GM20431 (cell line): ENCODE measurements around the gene ATP2C2.

Source experiments
- in situ Hi-C: fragments of 300-500 bp; cut with MseI, MboI; formaldehyde crosslinking; loops from one replicate; pipeline ENCODE4 v1.15.0; 2020; ENCODE audit warnings: low sequenced_read_pairs; ENCODE audit not compliant: unreplicated experiment

ATP2C2 gene

GRCh38 chr16:84483882-84484565 is 115.7 kb downstream of the ATP2C2 start:
- in situ Hi-C loops = loop anchor here (25.0 kb wide), 1 partner anchor 497 kb away; no protein-coding TSS in a partner anchor

- in situ Hi-C loops = loop anchor here (25.0 kb wide), 1 partner anchor 497 kb away; no protein-coding TSS in a partner anchor
These were observed 116.4 kb downstream of the ATP2C2 start for GRCh38 chr16:84484579-84485254.

GRCh38 chr16:84485255-84486010 is 117.1 kb downstream of the ATP2C2 start:
- in situ Hi-C loops = loop anchor here (25.0 kb wide), 1 partner anchor 498 kb away; no protein-coding TSS in a partner anchor

GRCh38 chr16:84486126-84486525 is 117.8 kb downstream of the ATP2C2 start:
- in situ Hi-C loops = loop anchor here (25.0 kb wide), 1 partner anchor 499 kb away; no protein-coding TSS in a partner anchor

DNA sequence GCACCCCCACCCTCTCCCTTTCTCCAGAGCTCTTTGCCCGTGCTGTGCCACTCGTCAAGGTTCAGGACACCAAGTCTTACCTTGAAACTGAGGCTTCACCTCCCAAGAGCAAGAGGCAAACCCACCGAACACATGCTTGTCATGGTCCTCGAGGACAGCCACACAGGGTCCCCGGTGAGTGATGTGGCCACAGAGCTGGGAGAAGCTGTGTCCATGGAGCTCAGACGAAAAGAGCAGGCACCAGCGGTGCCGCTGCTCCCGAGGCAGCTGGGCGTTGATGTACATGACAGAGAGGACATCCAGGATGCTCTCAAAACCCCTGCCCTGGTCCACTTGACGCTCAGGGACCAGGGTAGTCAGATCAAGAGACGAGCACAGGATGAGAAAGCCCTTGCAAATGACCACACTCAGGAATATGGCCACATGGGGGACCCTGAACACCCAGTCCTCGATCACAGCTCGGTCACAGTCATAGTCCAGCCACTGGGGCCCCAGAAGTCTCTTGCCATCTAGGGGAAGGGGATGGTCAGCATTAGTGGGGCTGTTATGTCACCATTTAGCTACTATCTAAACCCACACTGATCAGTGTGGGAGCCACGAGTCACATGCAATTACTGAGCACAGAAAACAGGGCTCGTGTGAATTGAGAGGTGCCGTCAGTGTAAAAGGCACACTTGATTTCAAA is 118.4 kb downstream of the ATP2C2 start:
- in situ Hi-C loops = loop anchor here (25.0 kb wide), 1 partner anchor 499 kb away; no protein-coding TSS in a partner anchor

DNA sequence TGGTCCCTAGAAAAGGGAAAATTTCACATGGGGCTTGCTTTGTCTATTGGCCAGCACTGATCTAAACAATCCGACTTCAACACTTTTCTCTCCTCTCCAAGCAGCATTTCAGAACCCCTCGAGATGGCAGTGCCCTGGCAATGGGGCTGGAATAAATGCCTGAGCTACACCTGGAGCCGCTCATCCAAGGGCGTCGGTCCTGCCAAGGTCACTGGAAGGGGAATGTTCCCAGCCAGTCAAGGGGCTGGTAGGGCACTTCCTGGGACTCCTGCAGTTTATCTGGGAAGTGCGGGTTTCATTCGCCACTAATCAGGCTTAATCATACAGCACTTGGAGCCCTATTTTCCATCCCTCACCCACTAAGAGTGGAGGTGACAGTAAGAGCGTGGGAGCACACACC is 119.0 kb downstream of the ATP2C2 start:
- in situ Hi-C loops = loop anchor here (25.0 kb wide), 1 partner anchor 500 kb away; no protein-coding TSS in a partner anchor

- in situ Hi-C loops = loop anchor here (25.0 kb wide), 1 partner anchor 502 kb away; no protein-coding TSS in a partner anchor
These were observed 120.8 kb downstream of the ATP2C2 start for GRCh38 chr16:84489131-84489530.

DNA sequence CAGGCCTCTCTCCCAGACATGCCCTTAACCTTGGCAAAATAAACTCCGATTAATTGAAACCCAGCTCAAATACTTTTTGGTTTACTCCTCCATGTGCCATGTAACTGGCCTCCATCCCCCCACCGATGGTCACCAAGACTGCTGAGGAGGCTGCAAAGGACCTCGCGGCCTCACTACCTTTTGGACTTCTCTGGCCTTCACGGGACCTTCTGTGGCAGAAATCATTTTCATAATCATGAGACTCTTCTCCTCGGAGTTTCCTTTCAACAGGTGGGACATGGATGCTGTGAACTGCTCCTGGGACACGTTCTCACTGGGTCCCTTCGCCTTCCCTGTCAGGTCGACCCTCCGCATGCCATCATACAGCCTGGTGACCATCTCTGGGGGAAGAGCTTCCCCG is 127.2 kb downstream of the ATP2C2 start:
- in situ Hi-C loops = loop anchor here (25.0 kb wide), 1 partner anchor 508 kb away; no protein-coding TSS in a partner anchor

GRCh38 chr16:84496991-84497390 is 128.7 kb downstream of the ATP2C2 start:
- in situ Hi-C loops = loop anchor here (25.0 kb wide), 1 partner anchor 510 kb away; no protein-coding TSS in a partner anchor

DNA sequence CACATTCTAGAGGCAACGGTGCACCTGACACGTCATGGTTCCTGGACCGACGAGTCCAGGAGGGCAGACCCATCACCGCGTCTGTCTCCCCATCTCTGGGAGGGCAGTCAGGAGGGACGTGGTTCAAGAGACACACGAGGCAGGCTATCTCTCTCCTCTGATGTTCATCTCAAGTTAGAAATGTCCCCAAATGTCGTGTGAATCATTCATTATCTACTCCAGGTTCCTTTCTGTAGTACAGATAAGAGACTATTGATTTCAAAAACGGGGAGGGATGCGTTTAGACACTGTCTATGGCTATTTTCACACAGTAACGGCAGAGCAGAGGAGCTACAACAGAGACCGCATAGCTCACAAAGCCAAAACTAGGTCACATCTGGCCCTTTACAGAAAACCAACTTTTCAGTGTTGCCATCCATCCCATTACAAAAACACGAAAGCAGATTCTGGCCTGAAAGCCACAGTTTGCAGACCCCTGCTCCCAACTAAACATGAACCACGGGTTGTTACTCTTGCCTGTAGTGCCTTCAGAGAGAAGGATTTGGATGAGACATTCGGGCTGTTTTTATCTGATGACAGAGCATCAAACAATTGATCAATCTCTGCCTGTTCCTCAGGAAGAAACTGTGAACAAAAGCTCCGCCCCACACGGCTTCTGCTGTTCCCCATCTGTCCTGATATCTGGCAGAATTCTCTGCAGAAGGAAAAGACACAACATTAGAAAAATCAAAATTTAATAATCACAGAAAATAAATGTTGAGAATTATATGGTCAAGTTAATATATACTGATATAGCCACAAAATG is 129.3 kb downstream of the ATP2C2 start:
- in situ Hi-C loops = loop anchor here (25.0 kb wide), 1 partner anchor 510 kb away; no protein-coding TSS in a partner anchor

- in situ Hi-C loops = loop anchor here (25.0 kb wide), 1 partner anchor 511 kb away; no protein-coding TSS in a partner anchor
These were observed 129.9 kb downstream of the ATP2C2 start for GRCh38 chr16:84498223-84498610.

GRCh38 chr16:84498859-84499620 is 130.7 kb downstream of the ATP2C2 start:
- in situ Hi-C loops = loop anchor here (25.0 kb wide), 1 partner anchor 512 kb away; no protein-coding TSS in a partner anchor

DNA sequence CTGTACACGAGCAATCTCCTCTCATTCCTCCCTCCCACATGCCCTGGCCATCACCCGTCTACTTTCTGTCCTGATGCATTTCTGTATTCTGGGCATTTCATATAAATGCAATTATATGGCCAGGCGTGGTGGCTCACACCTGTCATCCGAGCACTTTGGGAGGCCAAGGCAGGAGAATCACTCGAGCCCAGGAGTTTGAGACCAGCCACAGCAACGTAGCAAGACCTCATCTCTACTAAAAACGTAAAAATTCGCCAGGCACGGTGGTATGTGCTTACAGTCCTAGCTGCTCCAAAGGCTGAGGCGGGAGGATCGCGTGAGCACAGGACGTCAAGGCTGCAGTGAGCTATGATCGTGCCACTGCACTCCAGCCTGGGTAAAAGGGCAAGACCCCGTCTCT is 131.3 kb downstream of the ATP2C2 start:
- in situ Hi-C loops = loop anchor here (25.0 kb wide), 2 partner anchors 238 to 512 kb away; no protein-coding TSS in a partner anchor

GRCh38 chr16:84500531-84500930 is 132.2 kb downstream of the ATP2C2 start:
- in situ Hi-C loops = loop anchor here (25.0 kb wide), 1 partner anchor 237 kb away; no protein-coding TSS in a partner anchor

DNA sequence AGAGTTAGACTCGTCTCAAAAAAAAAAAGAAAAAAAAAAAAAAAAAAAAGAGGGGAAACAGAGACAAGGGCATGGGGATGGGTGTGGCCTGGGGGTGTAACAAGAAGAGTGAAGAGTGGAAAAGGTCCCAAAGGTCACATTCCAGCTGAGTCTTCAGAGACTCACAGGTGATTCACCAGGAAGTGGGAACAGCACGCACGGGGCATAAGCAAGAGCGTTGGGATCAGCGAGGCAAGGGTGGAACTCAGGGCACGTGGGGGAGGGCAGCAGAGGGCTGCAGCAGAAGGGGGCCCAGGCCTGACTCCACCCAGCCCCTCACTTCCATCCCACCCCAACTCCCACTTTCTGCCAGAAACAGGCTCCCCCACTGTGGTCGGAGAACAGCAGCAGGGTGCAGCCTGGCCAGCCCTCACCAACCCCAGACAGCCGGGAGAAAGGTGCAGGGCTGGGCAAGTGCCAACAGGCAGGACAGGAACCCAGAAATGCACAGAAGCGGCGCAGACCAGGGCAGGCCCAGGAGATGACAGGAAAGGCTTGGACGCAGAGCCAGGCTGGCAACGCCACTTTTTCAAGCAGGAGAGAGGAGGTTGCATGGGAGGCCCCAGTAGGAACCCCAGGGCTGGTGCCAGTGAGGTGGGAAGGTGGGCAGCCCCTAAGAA is 132.9 kb downstream of the ATP2C2 start:
- in situ Hi-C loops = loop anchor here (25.0 kb wide), 1 partner anchor 236 kb away; no protein-coding TSS in a partner anchor

- in situ Hi-C loops = loop anchor here (25.0 kb wide), 1 partner anchor 235 kb away; no protein-coding TSS in a partner anchor
These were observed 133.7 kb downstream of the ATP2C2 start for GRCh38 chr16:84502075-84502474.

DNA sequence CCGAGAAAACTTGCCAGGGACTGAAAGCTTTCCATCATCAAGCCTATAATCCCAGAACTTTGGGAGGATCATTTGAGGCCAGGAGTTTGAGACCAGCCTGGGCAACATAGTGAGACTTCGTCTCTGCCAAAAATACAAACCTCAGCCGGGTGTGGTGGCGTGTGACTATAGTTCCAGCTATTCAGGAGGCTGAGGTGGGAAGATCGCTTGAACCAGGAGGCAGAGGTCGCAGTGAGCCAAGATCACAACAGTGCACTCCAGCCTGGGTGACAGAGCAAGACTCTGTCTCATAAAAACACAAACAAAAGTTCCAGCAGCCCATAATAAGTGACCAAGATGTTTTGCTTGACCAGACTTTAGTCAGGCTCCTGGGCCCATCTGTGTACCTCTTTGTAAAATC is 134.2 kb downstream of the ATP2C2 start:
- in situ Hi-C loops = loop anchor here (25.0 kb wide), 1 partner anchor 235 kb away; no protein-coding TSS in a partner anchor
